Measurements from ENCODE around the gene CSTA. TPM values are rescaled to one million over a fixed set of nuclear protein-coding genes. Genes with fewer than 3 reads are reported as not detected.

Gene CSTA
- total and polyA plus RNA-seq, 2 of the 13 experiments (the other 11 are each of a cell fraction or from before 2014, with no cell fraction given): 3.9 to 11.0 TPM

DNA sequence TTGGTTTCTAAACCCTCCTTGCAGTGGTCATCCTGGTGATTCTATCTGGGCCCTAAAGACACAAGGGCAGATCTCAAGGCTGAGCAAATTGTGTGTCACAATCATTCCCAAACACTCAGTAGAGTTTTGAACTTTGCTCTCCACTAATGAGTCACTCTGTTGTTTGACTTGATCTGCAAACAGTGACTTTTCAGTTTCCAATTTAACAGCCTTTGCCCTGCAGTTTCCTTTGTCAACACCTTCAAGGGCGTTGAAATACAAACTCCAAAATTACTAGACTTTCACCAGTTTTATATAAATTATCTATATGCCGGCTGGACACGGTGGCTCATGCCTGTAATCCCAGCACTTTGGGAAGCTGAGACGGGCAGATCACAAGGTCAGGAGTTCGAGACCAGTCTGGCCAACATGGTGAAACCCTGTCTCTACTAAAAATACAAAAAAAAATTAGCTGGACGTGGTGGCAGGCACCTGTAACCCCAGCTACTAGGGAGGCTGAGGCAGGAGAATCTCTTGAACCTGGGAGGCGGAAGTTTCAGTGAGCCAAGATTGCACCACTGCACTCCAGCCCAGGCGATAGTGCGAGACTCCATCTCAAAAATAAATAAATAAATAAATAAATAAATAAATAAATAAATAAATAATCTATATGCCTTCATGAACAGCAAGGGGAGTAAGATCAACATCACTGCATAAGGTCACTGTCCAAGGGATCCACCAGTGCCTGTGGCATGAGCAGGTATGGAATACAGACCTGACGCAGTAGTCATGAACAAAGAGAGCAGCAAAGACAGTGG lies 40.7 kb downstream of the CSTA start (continued):
- TF ChIP-seq SOX13 (IDR thresholded peaks at IDR 0.05) (peak; percentile 85), SOX13 (CRISPR knock-in tag; conservative IDR thresholded peaks at IDR 0.05 in 1 of 2, IDR thresholded peaks at IDR 0.05 in 1 of 2) (peak in 1 of 2 experiments; percentile 96; a peak in 2 of 4 replicates), SKI (IDR thresholded peaks at IDR 0.05; ENCODE audit: partially characterized antibody) (peak; percentile 67), ELF3 (CRISPR knock-in tag; IDR thresholded peaks at IDR 0.05) (peak; percentile 81), PITX1 (CRISPR knock-in tag; IDR thresholded peaks at IDR 0.05) (peak; percentile 86; the same call in 1 of the 2 replicates)
- TF ChIP-seq, protein P1, sequence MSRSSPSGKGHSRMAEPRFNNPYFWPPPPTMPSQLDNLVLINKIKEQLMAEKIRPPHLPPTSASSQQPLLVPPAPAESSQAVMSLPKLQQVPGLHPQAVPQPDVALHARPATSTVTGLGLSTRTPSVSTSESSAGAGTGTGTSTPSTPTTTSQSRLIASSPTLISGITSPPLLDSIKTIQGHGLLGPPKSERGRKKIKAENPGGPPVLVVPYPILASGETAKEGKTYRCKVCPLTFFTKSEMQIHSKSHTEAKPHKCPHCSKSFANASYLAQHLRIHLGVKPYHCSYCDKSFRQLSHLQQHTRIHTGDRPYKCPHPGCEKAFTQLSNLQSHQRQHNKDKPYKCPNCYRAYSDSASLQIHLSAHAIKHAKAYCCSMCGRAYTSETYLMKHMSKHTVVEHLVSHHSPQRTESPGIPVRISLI (CRISPR knock-in tag; IDR thresholded peaks at IDR 0.05; ENCODE audit: borderline replicate concordance): peak; percentile 58; the same call in 1 of the 2 replicates
- TF ChIP-seq, protein P2, sequence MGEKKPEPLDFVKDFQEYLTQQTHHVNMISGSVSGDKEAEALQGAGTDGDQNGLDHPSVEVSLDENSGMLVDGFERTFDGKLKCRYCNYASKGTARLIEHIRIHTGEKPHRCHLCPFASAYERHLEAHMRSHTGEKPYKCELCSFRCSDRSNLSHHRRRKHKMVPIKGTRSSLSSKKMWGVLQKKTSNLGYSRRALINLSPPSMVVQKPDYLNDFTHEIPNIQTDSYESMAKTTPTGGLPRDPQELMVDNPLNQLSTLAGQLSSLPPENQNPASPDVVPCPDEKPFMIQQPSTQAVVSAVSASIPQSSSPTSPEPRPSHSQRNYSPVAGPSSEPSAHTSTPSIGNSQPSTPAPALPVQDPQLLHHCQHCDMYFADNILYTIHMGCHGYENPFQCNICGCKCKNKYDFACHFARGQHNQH (CRISPR knock-in tag; IDR thresholded peaks at IDR 0.05): peak; percentile 83
- TF ChIP-seq, protein P3, sequence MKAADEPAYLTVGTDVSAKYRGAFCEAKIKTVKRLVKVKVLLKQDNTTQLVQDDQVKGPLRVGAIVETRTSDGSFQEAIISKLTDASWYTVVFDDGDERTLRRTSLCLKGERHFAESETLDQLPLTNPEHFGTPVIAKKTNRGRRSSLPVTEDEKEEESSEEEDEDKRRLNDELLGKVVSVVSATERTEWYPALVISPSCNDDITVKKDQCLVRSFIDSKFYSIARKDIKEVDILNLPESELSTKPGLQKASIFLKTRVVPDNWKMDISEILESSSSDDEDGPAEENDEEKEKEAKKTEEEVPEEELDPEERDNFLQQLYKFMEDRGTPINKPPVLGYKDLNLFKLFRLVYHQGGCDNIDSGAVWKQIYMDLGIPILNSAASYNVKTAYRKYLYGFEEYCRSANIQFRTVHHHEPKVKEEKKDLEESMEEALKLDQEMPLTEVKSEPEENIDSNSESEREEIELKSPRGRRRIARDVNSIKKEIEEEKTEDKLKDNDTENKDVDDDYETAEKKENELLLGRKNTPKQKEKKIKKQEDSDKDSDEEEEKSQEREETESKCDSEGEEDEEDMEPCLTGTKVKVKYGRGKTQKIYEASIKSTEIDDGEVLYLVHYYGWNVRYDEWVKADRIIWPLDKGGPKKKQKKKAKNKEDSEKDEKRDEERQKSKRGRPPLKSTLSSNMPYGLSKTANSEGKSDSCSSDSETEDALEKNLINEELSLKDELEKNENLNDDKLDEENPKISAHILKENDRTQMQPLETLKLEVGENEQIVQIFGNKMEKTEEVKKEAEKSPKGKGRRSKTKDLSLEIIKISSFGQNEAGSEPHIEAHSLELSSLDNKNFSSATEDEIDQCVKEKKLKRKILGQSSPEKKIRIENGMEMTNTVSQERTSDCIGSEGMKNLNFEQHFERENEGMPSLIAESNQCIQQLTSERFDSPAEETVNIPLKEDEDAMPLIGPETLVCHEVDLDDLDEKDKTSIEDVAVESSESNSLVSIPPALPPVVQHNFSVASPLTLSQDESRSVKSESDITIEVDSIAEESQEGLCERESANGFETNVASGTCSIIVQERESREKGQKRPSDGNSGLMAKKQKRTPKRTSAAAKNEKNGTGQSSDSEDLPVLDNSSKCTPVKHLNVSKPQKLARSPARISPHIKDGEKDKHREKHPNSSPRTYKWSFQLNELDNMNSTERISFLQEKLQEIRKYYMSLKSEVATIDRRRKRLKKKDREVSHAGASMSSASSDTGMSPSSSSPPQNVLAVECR (CRISPR knock-in tag; IDR thresholded peaks at IDR 0.05; ENCODE audit: borderline replicate concordance): peak; percentile 56; the same call in 1 of the 2 replicates
- TF ChIP-seq, protein P4, sequence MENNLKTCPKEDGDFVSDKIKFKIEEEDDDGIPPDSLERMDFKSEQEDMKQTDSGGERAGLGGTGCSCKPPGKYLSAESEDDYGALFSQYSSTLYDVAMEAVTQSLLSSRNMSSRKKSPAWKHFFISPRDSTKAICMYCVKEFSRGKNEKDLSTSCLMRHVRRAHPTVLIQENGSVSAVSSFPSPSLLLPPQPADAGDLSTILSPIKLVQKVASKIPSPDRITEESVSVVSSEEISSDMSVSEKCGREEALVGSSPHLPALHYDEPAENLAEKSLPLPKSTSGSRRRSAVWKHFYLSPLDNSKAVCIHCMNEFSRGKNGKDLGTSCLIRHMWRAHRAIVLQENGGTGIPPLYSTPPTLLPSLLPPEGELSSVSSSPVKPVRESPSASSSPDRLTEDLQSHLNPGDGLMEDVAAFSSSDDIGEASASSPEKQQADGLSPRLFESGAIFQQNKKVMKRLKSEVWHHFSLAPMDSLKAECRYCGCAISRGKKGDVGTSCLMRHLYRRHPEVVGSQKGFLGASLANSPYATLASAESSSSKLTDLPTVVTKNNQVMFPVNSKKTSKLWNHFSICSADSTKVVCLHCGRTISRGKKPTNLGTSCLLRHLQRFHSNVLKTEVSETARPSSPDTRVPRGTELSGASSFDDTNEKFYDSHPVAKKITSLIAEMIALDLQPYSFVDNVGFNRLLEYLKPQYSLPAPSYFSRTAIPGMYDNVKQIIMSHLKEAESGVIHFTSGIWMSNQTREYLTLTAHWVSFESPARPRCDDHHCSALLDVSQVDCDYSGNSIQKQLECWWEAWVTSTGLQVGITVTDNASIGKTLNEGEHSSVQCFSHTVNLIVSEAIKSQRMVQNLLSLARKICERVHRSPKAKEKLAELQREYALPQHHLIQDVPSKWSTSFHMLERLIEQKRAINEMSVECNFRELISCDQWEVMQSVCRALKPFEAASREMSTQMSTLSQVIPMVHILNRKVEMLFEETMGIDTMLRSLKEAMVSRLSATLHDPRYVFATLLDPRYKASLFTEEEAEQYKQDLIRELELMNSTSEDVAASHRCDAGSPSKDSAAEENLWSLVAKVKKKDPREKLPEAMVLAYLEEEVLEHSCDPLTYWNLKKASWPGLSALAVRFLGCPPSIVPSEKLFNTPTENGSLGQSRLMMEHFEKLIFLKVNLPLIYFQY (CRISPR knock-in tag; IDR thresholded peaks at IDR 0.05; ENCODE audit: borderline replicate concordance): peak; percentile 64; the same call in 1 of the 2 replicates
- TF ChIP-seq, protein P5, sequence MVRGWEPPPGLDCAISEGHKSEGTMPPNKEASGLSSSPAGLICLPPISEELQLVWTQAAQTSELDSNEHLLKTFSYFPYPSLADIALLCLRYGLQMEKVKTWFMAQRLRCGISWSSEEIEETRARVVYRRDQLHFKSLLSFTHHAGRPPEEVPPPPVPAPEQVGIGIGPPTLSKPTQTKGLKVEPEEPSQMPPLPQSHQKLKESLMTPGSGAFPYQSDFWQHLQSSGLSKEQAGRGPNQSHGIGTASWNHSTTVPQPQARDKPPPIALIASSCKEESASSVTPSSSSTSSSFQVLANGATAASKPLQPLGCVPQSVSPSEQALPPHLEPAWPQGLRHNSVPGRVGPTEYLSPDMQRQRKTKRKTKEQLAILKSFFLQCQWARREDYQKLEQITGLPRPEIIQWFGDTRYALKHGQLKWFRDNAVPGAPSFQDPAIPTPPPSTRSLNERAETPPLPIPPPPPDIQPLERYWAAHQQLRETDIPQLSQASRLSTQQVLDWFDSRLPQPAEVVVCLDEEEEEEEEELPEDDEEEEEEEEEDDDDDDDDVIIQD (CRISPR knock-in tag; IDR thresholded peaks at IDR 0.05; ENCODE audit: low read depth): peak; percentile 93

Data from HepG2 (cell line).